Fibroblast of skin of abdomen (primary cell): Measurements from ENCODE around the gene KIAA1958.
"Not testable (repeated sequence)": the region's sequence is repeated elsewhere in the genome, so short reads cannot be mapped to it uniquely, and the experiment has no call there.

Source experiments
- DNase-seq: peaks from one replicate; pipeline ENCODE4 v3.0.0-alpha.2; 2013

KIAA1958 gene

GRCh38 chr9:112665347-112665746 lies 178.7 kb downstream of the KIAA1958 start:
- DNase-seq = peak; percentile 30

- no peak for DNase-seq
These were observed 182.7 kb downstream of the KIAA1958 start for GRCh38 chr9:112669326-112669725.

GRCh38 chr9:112670991-112671625 lies 184.5 kb downstream of the KIAA1958 start:
- DNase-seq = no peak

GRCh38 chr9:112673221-112673620 lies 186.6 kb downstream of the KIAA1958 start:
- DNase-seq = not testable (repeated sequence)

- DNase-seq = no peak
These were observed 190.4 kb downstream of the KIAA1958 start for GRCh38 chr9:112677040-112677439.

GRCh38 chr9:112680731-112681402 lies 194.2 kb downstream of the KIAA1958 start:
- DNase-seq = no peak

- DNase-seq = no peak
These were observed 202.6 kb downstream of the KIAA1958 start for GRCh38 chr9:112689161-112689740.

- DNase-seq = no peak
These were observed 208.3 kb downstream of the KIAA1958 start for GRCh38 chr9:112694706-112695555.

- no peak for DNase-seq
These were observed 209.8 kb downstream of the KIAA1958 start for GRCh38 chr9:112696461-112696860.

- DNase-seq = no peak
These were observed 212.6 kb downstream of the KIAA1958 start for GRCh38 chr9:112699230-112699629.

- DNase-seq = no peak
These were observed 213.5 kb downstream of the KIAA1958 start for GRCh38 chr9:112700085-112700484.

GRCh38 chr9:112703304-112703703 lies 216.7 kb downstream of the KIAA1958 start:
- DNase-seq = no peak

- peak; percentile 68 for DNase-seq
These were observed 219.3 kb downstream of the KIAA1958 start for GRCh38 chr9:112705768-112706427.

GRCh38 chr9:112711050-112711689 lies 224.5 kb downstream of the KIAA1958 start:
- DNase-seq = peak; percentile 40

- DNase-seq = no peak
These were observed 226.1 kb downstream of the KIAA1958 start for GRCh38 chr9:112712678-112713077.

- DNase-seq = peak; percentile 97
These were observed 231.2 kb downstream of the KIAA1958 start, which contains the start of gene INIP for GRCh38 chr9:112717661-112718331. Gene INIP (minus strand): TSS chr9:112718117. CDS start chr9:112716485, 1,632 bp downstream.
